Measurements from ENCODE around the gene LINC01488.

DNA sequence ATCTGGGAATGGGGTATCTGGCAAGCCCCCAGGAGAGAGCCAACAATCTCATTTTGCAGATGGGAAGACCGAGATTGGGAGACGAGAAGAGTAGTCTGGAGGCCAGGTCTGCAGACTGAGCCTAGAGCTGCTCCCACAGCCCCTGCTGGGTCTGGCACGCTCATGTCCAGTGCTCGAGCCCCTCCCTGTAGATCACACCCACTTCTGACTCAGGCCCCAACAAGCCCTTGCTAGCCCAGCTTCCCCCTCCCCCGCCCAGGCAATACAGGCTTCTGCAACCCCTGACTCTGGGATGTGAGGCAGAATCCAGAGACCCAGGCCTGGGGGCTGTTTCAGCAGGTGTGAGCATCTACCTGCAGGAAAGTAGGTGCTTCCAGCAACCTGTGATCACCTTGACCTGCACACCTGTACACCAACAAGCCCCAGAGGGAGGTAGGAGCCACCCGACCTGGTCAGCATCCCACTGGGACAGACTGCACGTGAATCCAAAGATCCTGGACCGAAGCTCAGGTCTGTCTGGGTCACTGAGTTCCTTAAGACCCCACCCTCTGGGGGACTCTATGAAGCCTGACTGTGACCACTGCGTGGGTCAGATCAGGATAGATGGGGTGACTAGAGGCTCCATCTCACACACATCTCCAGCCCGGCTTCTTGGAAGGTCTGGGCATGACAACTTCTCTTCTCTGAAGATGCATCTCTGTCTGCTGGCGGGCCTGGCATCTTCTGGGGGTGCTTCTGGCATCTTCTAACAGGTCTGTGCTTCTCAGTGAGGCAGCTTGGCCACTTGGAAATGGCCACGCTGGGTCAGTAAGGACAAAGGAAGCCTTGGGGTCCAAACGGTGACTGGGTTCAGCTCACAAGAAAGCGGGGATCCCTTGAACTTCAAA lies 29.3 kb downstream of the LINC01488 start:
- TF ChIP-seq, protein P1, sequence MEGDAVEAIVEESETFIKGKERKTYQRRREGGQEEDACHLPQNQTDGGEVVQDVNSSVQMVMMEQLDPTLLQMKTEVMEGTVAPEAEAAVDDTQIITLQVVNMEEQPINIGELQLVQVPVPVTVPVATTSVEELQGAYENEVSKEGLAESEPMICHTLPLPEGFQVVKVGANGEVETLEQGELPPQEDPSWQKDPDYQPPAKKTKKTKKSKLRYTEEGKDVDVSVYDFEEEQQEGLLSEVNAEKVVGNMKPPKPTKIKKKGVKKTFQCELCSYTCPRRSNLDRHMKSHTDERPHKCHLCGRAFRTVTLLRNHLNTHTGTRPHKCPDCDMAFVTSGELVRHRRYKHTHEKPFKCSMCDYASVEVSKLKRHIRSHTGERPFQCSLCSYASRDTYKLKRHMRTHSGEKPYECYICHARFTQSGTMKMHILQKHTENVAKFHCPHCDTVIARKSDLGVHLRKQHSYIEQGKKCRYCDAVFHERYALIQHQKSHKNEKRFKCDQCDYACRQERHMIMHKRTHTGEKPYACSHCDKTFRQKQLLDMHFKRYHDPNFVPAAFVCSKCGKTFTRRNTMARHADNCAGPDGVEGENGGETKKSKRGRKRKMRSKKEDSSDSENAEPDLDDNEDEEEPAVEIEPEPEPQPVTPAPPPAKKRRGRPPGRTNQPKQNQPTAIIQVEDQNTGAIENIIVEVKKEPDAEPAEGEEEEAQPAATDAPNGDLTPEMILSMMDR (IDR thresholded peaks at IDR 0.05 in 2 of 3, conservative IDR thresholded peaks at IDR 0.05 in 1 of 3; ENCODE audit: borderline replicate concordance in 1 of 3, insufficient read depth in 1 of 3, low read depth in 2 of 3, low read length in 2 of 3), result no peak
- TF ChIP-seq POLR2A (IDR thresholded peaks at IDR 0.05; ENCODE audit: borderline replicate concordance, extremely low read depth, insufficient read depth, insufficient read length) (no peak), YY1 (IDR thresholded peaks at IDR 0.05; ENCODE audit: extremely low read depth, insufficient replicate concordance, low read depth, low read length) (no peak), POLR2AphosphoS5 (IDR thresholded peaks at IDR 0.05; ENCODE audit: low read depth, low read length) (no peak), EZH2phosphoT487 (IDR thresholded peaks at IDR 0.05; ENCODE audit: borderline replicate concordance) (no peak)
- TF ChIP-seq, protein P2, sequence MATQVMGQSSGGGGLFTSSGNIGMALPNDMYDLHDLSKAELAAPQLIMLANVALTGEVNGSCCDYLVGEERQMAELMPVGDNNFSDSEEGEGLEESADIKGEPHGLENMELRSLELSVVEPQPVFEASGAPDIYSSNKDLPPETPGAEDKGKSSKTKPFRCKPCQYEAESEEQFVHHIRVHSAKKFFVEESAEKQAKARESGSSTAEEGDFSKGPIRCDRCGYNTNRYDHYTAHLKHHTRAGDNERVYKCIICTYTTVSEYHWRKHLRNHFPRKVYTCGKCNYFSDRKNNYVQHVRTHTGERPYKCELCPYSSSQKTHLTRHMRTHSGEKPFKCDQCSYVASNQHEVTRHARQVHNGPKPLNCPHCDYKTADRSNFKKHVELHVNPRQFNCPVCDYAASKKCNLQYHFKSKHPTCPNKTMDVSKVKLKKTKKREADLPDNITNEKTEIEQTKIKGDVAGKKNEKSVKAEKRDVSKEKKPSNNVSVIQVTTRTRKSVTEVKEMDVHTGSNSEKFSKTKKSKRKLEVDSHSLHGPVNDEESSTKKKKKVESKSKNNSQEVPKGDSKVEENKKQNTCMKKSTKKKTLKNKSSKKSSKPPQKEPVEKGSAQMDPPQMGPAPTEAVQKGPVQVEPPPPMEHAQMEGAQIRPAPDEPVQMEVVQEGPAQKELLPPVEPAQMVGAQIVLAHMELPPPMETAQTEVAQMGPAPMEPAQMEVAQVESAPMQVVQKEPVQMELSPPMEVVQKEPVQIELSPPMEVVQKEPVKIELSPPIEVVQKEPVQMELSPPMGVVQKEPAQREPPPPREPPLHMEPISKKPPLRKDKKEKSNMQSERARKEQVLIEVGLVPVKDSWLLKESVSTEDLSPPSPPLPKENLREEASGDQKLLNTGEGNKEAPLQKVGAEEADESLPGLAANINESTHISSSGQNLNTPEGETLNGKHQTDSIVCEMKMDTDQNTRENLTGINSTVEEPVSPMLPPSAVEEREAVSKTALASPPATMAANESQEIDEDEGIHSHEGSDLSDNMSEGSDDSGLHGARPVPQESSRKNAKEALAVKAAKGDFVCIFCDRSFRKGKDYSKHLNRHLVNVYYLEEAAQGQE (IDR thresholded peaks at IDR 0.05; ENCODE audit: low read depth), result no peak
